Lower leg skin (tissue), 4 donors: ENCODE data around the gene POLA2. TPM values are rescaled to one million over a fixed set of nuclear protein-coding genes. Genes with fewer than 3 reads are reported as not detected.
"Not testable (repeated sequence)": the region's sequence is repeated elsewhere in the genome, so short reads cannot be mapped to it uniquely, and the experiment has no call there.

Experiments
- DNase-seq, 2 donors: peaks; one replicate each; pipeline ENCODE4 v3.0.0-alpha.2; 2019; ENCODE audit warnings: low spot score in 2 of 2
- H3K4me3 ChIP-seq: fragments of 200-600 bp; sonication (generic); 2 replicates; pipeline ENCODE4 v1.5.1; 2017; ENCODE audit warnings: mild to moderate bottlenecking, low read depth; ENCODE audit not compliant: poor library complexity, severe bottlenecking
- CTCF ChIP-seq, 3 donors: fragments of 450-650 bp; IDR thresholded peaks; one replicate each; pipeline ENCODE4 v1.5.1; 2016; ENCODE audit warnings: antibody characterized with exemption in 3 of 3, mild to moderate bottlenecking in 3 of 3, moderate library complexity in 2 of 3
- POLR2A ChIP-seq, 2 donors: fragments of 450-650 bp; IDR thresholded peaks; one replicate each; pipeline ENCODE4 v1.6.1; 2016 to 2017; ENCODE audit warnings: antibody characterized with exemption in 2 of 2, mild to moderate bottlenecking in 1 of 2, moderate library complexity in 1 of 2
- WGBS, 2 donors: methylation state at CpG; one replicate each; pipeline ENCODE4 v1.1.5; 2018; 5-methylcytosine and 5-hydroxymethylcytosine counted together
- intact Hi-C: fragments of 100-400 bp; cut with DNase I; formaldehyde crosslinking; loops from one replicate; pipeline ENCODE4 v1.15.0; 2023; ENCODE audit warnings: low total_unique reads
- total RNA-seq, 4 donors: library from RNA; depleted of rRNA; stranded (reverse); fragments of >200 nt; gene quantifications; one replicate each; pipeline ENCODE4 v1.1.0, GENCODE V29; 2016

POLA2 gene
- total RNA-seq, 4 donors from 2014 or later = 6.7 to 11.2 (median 7.6) TPM

DNA sequence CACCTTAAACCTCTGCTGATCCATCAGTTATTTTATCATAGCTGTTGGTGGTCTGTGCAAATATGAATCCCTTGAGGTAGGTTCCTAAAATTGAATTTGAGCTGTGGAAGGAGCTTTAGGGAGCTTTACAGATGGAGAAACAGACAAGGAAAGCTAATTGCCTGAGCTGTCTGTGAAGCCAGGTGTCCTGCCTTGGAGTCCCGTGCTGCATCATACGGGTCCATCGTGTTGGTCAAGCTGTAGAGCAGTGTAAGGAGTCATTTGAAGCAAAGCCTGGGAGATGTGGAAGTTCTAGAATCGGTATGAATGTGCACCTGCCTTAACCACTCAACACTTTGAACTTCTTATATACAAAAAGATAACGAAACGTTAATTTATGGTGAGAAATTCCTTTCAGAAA, 1.0 kb downstream of the POLA2 start:
- peak overlapping the region; percentile 46 for H3K4me3 ChIP-seq
- DNase-seq = no peak
- TF ChIP-seq POLR2A (IDR thresholded peaks at IDR 0.05) = no peak
- no peak for TF ChIP-seq CTCF (IDR thresholded peaks at IDR 0.05)
- intact Hi-C loops = no loop called here
- 24 to 31% methylated on average over 6 of the region's 6 CpGs for WGBS, 2 donors

DNA sequence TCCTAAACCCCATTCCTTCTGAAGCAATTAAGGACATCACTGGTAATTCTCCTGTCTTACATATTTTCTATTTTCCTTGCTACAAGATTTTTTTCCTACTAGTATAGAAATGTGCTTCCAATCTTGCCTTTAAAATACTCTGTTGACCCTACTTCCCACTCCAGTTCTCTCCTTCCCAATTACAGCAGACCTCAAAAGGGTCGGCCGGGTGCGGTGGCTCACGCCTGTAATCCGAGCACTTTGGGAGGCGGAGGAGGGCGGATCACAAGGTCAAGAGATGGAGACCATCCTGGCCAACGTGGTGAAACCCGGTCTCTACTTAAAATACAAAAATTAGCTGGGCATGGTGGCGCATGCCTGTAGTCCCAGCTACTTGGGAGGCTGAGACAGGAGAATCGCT, 3.0 kb downstream of the POLA2 start:
- 92 to 96% methylated on average over 11 of the region's 11 CpGs for WGBS, 2 donors
- intact Hi-C loops, H3K4me3 ChIP-seq, DNase-seq: not testable (repeated sequence)

DNA sequence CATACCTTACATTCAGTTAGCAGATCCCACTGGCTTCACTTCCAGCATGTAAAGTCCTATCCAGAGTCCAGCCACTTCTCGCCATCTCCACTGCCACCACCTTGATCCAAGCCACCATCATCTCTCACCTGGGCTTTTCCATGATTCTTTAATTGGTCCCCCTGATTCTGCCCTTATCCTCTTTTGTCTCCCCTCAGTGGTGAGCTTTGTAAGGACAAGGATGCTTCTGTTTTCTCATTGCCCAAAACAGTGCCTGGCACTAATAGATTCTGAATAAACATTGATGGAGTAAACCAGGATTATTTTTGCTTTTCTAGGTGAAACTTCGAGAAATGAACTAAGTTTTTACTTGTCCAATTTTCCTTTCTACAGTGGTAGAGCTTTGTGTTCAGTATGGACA, 4.4 kb downstream of the POLA2 start:
- intact Hi-C loops = no loop called here
- H3K4me3 ChIP-seq = no peak overlapping the region
- 93 to 95% methylated on average over 2 of the region's 2 CpGs for WGBS, 2 donors
- no peak for DNase-seq
- TF ChIP-seq CTCF (IDR thresholded peaks at IDR 0.05) = no peak

DNA sequence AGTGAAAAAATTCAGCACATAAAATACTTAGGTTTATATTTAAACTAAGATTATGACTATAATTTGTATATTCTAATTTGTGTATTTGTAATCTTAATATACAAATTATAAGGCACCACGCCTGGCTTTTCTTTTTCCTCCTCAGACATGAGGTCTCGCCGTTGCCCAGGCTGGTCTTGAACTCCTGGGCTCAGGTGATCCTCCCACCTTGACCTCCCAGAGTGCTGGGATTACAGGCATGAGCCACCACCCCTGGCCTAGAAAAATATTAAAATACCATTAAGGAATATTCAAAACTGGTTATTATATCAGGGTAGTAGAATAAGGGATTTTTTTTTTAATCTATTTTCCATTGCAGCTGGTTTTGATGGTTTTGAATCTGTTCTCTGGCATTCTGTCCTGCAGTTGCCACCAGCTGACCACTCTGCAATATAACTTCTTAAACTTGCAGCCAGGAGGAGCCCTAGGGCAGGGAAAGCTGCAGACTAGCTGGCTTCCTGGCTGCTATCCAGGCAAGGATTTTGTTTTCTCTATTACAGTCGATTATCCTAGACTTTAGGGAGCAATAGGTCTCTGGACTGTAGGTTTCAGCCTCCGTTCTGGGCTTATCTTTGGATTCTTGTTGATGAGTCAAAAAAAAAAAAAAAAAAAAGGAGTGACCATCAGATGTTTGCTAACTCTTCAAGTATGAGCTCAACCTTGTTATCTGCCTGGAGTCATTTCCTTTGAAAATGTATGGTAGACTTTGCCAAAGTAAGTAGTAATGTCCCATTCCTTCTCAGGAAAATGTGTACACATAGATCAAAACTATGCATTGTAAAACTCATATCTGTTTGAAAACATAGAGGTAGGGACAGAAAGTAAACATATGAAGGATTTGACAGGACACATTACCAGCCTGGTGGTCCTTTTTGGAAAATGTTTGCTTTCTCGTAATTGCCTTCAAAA, 13.2 kb downstream of the POLA2 start:
- 54 to 59% methylated on average over 6 of the region's 6 CpGs for WGBS, 2 donors
- intact Hi-C loops = loop anchor here (5.0 kb wide), 1 partner anchor 42 kb away; no protein-coding TSS in a partner anchor
- no peak overlapping the region for H3K4me3 ChIP-seq
- no peak for TF ChIP-seq POLR2A (IDR thresholded peaks at IDR 0.05)
- TF ChIP-seq CTCF (IDR thresholded peaks at IDR 0.05) = peak in 1 of 3 donors; percentile 75
- peak; percentile 77 to 91 for DNase-seq

DNA sequence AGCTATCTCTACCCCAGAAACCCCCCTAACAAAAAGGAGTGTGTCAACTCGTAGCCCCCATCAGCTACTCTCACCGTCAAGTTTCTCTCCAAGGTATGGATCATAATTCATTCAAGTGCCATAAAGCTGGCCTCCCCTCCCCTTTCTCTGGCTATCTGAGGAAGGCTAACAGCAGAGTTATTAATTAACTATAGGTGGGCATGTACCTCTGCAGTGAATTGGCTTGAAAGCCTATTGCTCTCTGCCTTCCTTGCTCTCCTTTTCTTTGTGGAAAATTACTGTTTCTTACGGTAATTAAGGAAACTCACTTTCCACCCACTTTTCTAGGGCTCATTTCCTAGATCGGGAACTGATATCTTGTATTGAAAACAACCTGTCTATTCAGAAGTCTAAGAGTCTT, 14.1 kb downstream of the POLA2 start:
- no peak for TF ChIP-seq POLR2A (IDR thresholded peaks at IDR 0.05)
- no peak for TF ChIP-seq CTCF (IDR thresholded peaks at IDR 0.05)
- no peak overlapping the region for H3K4me3 ChIP-seq
- intact Hi-C loops = loop anchor here (5.0 kb wide), 1 partner anchor 41 kb away; no protein-coding TSS in a partner anchor
- DNase-seq = no peak
- 87 to 88% methylated on average over 4 of the region's 4 CpGs for WGBS, 2 donors

DNA sequence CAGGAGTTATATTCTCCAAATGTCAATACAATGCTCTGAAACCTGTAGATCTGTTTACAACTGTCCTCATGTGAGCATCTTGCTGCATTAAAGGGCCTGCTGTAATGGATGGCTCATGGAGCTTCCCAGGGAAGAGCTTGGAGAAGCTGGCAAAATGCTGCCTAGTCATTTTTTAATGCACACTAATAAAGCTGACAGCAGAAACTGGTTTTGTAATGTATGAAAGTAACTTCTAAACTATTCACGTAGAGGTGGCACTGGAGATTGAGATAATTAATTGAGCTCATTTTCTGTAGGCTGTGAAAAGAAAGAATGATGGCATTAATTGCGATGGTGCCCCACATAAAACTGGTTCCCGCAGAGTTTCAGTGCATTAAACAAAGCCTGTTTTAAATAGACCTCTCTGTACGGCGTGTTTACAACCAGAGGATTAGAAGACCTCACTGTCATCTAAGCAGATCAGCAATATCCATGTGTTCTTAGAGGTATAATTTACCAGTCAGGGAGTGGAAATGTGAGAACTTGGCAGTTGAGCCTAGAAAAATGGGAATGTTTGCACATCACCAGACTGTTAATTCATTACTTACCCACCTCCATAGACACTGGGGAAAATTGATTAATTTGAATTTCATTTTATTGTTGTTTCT, 16.0 kb downstream of the POLA2 start:
- H3K4me3 ChIP-seq = no peak overlapping the region
- DNase-seq = no peak
- intact Hi-C loops = loop anchor here (5.0 kb wide), 1 partner anchor 40 kb away; no protein-coding TSS in a partner anchor
- 92 to 94% methylated on average over 5 of the region's 5 CpGs for WGBS, 2 donors
- no peak for TF ChIP-seq POLR2A (IDR thresholded peaks at IDR 0.05)
- no peak for TF ChIP-seq CTCF (IDR thresholded peaks at IDR 0.05)
